Stomach (tissue), 4 donors: ENCODE data around the gene MSI2.

Experiments used
- EP300 ChIP-seq: sonication (generic); formaldehyde crosslinking; IDR thresholded peaks from one replicate; pipeline ENCODE4 v1.6.1; 2017; ENCODE audit warnings: antibody characterized with exemption
- POLR2A ChIP-seq, 4 donors: fragments of 450-650 bp; IDR thresholded peaks; one replicate each; pipeline ENCODE4 v1.6.1; 2016; ENCODE audit warnings: antibody characterized with exemption in 4 of 4, control low read depth in 2 of 4, mild to moderate bottlenecking in 1 of 4, moderate library complexity in 1 of 4
- POLR2AphosphoS5 ChIP-seq, 3 donors: sonication (generic); formaldehyde crosslinking; IDR thresholded peaks; one replicate each; pipeline ENCODE4 v1.6.1; 2016; ENCODE audit warnings: antibody characterized with exemption in 3 of 3
- TF ChIP-seq, protein P1 (sequence below), 7 experiments: fragments of 450-650 bp in 4 of 7; fragments of 200-600 bp in 3 of 7; sonication (generic) in 3 of 7; IDR thresholded peaks; one replicate each; pipeline ENCODE4 v1.5.1; 2016 to 2019; ENCODE audit warnings: antibody characterized with exemption in 7 of 7, control low read depth in 2 of 7, mild to moderate bottlenecking in 1 of 7

DNA sequence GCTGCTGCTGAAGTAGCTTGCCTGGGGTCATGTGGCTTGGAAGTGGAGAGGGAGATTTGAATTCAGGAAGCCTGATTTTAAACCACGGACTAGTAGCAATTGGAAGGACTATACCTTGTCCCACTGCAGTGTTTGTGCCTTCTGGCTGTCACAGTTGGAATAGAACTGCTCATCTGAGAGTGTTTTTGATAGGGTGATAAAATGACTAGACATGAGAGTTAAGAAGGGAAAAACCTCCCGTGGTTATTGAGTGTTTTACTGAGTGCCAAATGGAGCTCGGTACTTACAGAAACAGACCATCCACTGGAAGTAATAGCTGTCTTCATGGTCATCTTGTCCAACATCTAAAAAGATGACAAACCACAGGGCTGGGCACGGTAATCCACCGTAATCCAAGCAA lies 70.4 kb downstream of the MSI2 start:
- TF ChIP-seq EP300 (no peak), POLR2AphosphoS5 (IDR thresholded peaks at IDR 0.05) (no peak), POLR2A (IDR thresholded peaks at IDR 0.05) (no peak)
- TF ChIP-seq, protein P1, sequence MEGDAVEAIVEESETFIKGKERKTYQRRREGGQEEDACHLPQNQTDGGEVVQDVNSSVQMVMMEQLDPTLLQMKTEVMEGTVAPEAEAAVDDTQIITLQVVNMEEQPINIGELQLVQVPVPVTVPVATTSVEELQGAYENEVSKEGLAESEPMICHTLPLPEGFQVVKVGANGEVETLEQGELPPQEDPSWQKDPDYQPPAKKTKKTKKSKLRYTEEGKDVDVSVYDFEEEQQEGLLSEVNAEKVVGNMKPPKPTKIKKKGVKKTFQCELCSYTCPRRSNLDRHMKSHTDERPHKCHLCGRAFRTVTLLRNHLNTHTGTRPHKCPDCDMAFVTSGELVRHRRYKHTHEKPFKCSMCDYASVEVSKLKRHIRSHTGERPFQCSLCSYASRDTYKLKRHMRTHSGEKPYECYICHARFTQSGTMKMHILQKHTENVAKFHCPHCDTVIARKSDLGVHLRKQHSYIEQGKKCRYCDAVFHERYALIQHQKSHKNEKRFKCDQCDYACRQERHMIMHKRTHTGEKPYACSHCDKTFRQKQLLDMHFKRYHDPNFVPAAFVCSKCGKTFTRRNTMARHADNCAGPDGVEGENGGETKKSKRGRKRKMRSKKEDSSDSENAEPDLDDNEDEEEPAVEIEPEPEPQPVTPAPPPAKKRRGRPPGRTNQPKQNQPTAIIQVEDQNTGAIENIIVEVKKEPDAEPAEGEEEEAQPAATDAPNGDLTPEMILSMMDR (IDR thresholded peaks at IDR 0.05) = no peak
